ENCODE results near the gene STK32A. TPM values are rescaled to one million over a fixed set of nuclear protein-coding genes. Genes with fewer than 3 reads are reported as not detected.

STK32A gene
- total RNA-seq, 4 donors from 2014 or later: 0.04 to 1.7 (median 0.80) TPM

DNA sequence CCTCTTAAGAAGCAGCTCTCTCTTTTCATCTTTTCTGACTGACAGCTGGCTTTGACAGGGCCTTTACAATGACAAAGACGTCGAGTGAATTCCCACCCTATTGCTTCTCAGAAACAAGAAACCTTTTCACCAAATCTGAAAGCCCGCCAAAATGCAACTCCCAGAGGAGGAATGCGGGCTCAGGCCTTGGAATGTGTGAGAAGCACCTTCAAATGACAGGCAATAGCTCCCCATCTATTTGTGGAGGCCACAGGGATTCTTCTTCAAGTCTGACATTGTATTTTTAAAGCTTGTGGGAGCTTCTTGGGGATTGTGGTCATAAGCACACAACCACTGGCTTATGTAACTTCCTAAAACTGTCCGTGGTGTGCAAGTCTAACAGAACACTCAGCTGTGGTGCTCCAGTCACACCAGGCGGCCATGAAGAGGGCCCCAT, 202.4 kb downstream of the STK32A start:
- intact Hi-C loops (cut with DNase I; ENCODE audit: low total_unique reads) (no loop called here), in situ Hi-C loops (cut with MboI; ENCODE audit: low sequenced_read_pairs in 4 of 4) (no loop called here)
- no peaks in the 10 kb centered on the region for H3K9me3 ChIP-seq
- no peak overlapping the region for H3K4me3 ChIP-seq
- H3K4me1 ChIP-seq: peaks cover 16 to 30% of the 10 kb centered on the region in 2 donors
- peak overlapping the region in 1 of 4 donors; percentile 27 for H3K27ac ChIP-seq
- H3K36me3 ChIP-seq: no peaks in the 10 kb centered on the region
- H3K27me3 ChIP-seq: no peaks in the 10 kb centered on the region
- no peak for DNase-seq
- TF ChIP-seq POLR2A (IDR thresholded peaks at IDR 0.05): no peak
- TF ChIP-seq CTCF (IDR thresholded peaks at IDR 0.05 in 4 of 5, conservative IDR thresholded peaks at IDR 0.05 in 1 of 5): no peak
- no peak for ATAC-seq
